Measurements from ENCODE around the gene KRTAP10-5. TPM values are rescaled to one million over a fixed set of nuclear protein-coding genes. Genes with fewer than 3 reads are reported as not detected.
"Not testable (repeated sequence)": the region's sequence is repeated elsewhere in the genome, so short reads cannot be mapped to it uniquely, and the experiment has no call there.

Gene KRTAP10-5
- total RNA-seq, 3 donors from 2014 or later: not detected

DNA sequence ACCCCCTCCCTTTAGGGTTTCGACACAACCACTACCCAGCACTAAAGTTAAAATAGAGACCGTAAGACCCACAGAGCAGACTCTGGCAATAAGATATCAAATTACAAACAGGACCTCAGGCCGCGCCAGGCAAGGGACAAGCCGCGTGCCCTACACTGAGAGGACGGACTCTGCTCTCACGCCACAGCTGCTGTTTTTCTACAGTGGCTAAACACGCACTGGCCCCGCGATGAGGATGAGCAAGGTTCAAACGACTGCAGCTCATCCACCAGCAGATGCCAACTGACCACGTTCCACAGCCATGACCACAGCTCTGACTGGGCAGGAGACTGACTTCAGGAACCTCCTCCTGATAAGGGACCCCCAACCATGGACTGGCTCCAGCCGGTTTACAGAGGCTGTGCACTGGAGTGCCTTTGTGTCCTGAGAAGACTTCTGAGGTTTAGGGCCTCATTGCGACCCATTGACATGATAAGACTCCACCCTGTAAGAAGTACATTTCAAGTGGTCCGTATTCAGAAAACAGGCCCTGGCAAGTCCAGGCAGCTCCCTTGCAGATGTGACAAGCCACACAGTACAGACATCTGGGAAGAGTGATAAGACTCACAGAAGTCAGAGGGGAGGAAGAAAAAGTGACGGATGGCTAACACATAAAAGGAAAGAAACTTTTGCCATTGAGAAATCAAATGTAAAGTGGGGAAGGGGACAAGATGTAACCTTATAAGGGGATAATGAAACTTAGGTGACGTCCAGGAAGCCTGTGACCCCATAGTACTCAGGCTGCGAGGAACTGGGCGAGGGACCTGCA, 13.4 kb upstream of the KRTAP10-5 start:
- H3K9me3 ChIP-seq: no peaks in the 10 kb centered on the region

DNA sequence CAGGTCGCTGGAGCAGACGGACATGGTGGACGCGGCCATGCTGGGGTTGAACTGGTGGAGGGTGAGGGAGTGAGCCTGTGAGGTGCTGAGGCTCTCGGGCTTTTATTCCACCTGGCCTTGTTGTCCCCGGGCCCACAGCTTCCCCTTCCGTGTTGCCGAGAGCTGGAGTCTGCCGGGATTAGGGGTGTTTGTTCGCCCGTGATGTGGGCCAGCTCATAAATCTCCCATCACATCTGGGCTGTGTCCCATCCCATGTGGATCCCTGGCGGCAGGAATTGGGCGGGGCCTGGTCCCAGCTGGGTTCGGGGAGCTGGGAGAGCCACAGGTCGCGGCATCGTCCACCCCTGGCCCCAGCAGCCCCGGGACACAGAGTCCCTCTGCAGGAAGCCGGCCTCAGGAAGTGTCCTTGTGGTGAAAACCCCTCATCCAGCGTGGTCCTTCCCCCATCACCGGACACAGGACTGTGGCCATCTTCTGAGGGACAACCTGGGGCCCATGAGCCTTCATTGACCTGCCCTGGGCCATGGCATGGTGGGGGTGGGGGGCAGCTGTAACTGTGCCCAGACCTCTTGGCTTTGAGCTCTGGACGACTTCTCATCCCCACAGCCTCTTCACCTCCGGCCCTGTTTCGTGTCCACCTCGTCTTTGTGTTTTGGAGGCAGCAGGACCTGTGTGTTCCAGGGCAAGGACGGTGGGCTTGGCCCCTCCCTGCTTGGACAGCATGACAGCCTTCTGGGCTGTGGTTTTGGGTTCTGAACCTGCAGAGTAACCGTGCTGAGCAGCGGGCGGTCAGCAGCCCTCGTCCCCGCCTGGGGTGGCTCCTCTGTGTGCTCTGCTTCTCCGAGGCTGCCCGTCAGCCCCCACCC, 12.3 kb upstream of the KRTAP10-5 start, which contains the start of gene KRTAP10-6:
Gene KRTAP10-6, minus strand, starts transcription at position 60 of the 866 bp plus-strand sequence. Its CDS starts 21 bp downstream, at position 39.
- intact Hi-C loops (cut with DNase I, micrococcal nuclease): no loop called here
- ATAC-seq: no peak
- DNase-seq: no peak
- TF ChIP-seq, protein P1, sequence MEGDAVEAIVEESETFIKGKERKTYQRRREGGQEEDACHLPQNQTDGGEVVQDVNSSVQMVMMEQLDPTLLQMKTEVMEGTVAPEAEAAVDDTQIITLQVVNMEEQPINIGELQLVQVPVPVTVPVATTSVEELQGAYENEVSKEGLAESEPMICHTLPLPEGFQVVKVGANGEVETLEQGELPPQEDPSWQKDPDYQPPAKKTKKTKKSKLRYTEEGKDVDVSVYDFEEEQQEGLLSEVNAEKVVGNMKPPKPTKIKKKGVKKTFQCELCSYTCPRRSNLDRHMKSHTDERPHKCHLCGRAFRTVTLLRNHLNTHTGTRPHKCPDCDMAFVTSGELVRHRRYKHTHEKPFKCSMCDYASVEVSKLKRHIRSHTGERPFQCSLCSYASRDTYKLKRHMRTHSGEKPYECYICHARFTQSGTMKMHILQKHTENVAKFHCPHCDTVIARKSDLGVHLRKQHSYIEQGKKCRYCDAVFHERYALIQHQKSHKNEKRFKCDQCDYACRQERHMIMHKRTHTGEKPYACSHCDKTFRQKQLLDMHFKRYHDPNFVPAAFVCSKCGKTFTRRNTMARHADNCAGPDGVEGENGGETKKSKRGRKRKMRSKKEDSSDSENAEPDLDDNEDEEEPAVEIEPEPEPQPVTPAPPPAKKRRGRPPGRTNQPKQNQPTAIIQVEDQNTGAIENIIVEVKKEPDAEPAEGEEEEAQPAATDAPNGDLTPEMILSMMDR (IDR thresholded peaks at IDR 0.05): no peak
- H3K36me3 ChIP-seq (ENCODE audit: low read depth): no peaks in the 10 kb centered on the region
- no peaks in the 10 kb centered on the region for H3K4me1 ChIP-seq (ENCODE audit: low read depth)
- H3K9me3 ChIP-seq: no peaks in the 10 kb centered on the region
- no peak within 1 kb of the TSS for H3K4me3 ChIP-seq

More for the DNA sequence above, 13.4 kb upstream of the KRTAP10-5 start:
- Histone ChIP-seq H3K36me3 (ENCODE audit: low read depth) (no peaks in the 10 kb centered on the region), H3K4me1 (ENCODE audit: low read depth) (no peaks in the 10 kb centered on the region), H3K4me3 (no peak overlapping the region)
- TF ChIP-seq, protein P1 (IDR thresholded peaks at IDR 0.05): no peak
- DNase-seq (no peak), ATAC-seq (no peak)
- intact Hi-C loops (cut with DNase I, micrococcal nuclease): no loop called here

DNA sequence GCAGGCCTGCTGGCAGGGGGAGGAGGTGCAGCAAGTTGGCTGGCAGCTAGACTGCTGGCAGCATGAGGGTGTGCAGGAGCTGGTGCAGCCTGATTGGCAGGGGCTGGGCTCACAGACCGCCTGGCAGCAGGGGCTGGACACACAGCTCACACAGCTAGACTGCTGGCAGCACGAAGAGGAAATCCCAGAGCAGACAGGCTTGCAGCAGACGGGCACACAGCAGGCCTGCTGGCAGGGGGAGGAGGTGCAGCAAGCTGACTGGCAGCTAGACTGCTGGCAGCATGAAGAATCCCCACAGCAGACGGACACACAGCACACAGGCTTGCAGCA, 11.4 kb upstream of the KRTAP10-5 start:
- DNase-seq: not testable (repeated sequence)

DNA sequence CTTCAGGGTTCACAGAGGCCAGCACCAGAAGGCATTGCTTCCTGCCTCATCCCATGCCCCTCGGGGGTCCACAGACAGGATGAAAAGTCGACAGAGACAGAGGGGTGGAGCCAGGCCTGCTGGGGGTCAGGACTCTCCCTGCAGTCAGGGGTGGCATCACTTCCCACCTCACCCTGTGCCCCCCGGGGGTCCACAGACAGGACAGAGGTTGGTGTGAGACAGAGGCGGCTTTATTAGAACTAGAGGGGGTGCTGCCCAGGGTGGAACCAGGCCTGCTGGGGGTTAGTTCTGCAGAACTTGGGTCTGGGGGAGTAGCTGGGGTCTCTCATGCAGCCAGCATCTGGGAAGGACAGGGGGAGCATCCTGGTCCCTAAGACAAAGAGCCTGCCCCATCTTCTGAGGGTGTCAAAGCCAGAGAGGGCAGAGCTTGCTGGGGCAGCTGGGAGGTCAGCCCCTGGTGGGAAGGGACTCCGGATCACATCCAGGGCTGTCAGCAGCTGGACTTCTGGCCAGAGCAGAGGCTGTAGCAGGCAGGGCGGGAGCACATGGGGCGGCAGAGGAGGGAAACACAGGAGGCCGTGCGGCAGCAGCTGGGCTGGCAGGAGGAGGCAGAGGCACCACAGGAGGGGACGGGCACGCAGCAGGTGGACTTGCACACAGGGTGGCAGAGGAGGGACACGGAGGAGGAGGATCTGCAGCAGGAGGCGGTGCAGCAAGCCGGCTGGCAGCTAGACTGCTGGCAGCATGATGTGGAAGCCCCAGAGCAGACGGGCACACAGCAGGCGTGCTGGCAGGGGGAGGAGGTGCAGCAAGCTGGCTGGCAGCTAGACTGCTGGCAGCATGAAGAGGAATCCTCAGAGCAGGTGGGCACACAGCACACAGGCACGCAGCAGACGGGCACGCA, 10.7 kb upstream of the KRTAP10-5 start:
- H3K9me3 ChIP-seq; H3K4me1 ChIP-seq (ENCODE audit: low read depth); H3K4me3 ChIP-seq; ATAC-seq; H3K36me3 ChIP-seq (ENCODE audit: low read depth); intact Hi-C loops (cut with DNase I, micrococcal nuclease); DNase-seq: not testable (repeated sequence)

More for the DNA sequence above, 11.4 kb upstream of the KRTAP10-5 start:
- H3K4me3 ChIP-seq; ATAC-seq; H3K36me3 ChIP-seq (ENCODE audit: low read depth); H3K9me3 ChIP-seq; H3K4me1 ChIP-seq (ENCODE audit: low read depth); intact Hi-C loops (cut with DNase I, micrococcal nuclease): not testable (repeated sequence)

DNA sequence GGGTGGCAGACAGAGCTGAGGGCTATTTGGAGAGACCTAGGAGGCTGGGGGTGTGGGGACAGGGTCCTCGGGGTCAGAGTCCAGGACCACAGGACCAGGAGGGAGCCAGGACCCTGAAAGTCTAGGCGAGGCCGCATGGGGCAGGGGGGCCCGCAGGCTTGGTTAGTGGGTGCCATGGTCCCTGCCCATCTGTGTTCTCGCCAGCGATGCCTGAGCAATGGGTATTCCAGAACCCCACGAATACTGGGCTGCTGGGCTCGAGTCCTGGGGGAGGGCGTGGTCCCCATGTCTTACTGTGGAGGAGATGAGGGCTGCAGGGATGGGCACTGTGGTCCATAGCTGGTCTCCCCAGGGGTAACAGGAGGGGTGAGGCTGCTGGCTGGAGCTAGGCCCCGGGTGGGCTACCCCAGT, 9.9 kb upstream of the KRTAP10-5 start:
- no peaks in the 10 kb centered on the region for H3K4me1 ChIP-seq (ENCODE audit: low read depth)
- no peaks in the 10 kb centered on the region for H3K9me3 ChIP-seq
- intact Hi-C loops (cut with DNase I, micrococcal nuclease): no loop called here
- H3K4me3 ChIP-seq: no peak overlapping the region
- DNase-seq (no peak), ATAC-seq (no peak)
- TF ChIP-seq, protein P1 (IDR thresholded peaks at IDR 0.05): no peak
- no peaks in the 10 kb centered on the region for H3K36me3 ChIP-seq (ENCODE audit: low read depth)

DNA sequence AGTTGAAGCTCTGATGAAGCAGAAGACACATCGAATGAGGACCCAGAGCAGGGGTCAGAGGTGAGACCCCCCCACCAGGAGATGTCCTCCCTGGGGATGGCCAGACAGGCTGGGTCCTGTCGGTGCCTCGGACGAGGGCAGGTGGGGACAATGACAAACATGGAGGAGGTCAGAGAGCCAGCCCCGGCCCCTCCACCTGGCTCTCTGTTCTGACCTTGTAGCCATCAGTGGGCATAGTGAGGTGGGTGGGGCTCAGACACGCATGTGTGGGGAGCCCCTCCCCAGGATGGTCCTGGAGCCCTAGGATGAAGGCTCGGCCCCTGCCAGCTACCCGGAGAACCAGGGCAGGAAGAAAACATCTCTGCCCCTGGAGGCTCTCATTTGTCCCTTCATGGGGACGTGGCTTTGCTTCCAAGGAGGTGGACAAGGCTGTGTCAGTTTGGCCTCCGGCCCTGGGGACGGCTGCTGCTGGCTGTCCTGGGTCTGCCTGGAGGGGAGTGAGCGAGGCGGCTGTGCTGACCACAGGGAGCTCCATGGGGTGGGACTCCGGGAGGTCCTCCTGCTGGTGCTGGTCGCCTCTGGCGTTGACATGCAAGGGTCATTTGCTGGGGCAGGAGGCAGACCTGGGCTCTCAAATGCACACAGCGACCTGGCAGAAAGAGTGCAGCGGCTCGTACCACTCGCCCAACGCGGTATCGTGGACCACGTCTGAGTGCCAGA, 9.3 kb upstream of the KRTAP10-5 start:
- no peaks in the 10 kb centered on the region for H3K4me1 ChIP-seq (ENCODE audit: low read depth)
- no peaks in the 10 kb centered on the region for H3K36me3 ChIP-seq (ENCODE audit: low read depth)
- no peaks in the 10 kb centered on the region for H3K9me3 ChIP-seq
- H3K4me3 ChIP-seq: no peak overlapping the region
- intact Hi-C loops (cut with DNase I, micrococcal nuclease): no loop called here
- TF ChIP-seq, protein P1 (IDR thresholded peaks at IDR 0.05): no peak
- DNase-seq: no peak
- ATAC-seq: no peak

All from mucosa of descending colon (tissue), 3 donors.